CD4-positive, alpha-beta T cell (primary cell): ENCODE results near the gene RNF150. TPM values are rescaled to one million over a fixed set of nuclear protein-coding genes. Genes with fewer than 3 reads are reported as not detected.

Experiments used
- ATAC-seq: fragments of 200-7000 bp; cut with Tn5 transposase; one replicate; pipeline ENCODE4 v1.10.0; 2022; ENCODE audit warnings: mild to moderate bottlenecking; ENCODE audit not compliant: poor library complexity
- CTCF ChIA-PET: fragments of 350-600 bp; sonication (Branson Sonifier 250); formaldehyde crosslinking; loops from one replicate; lab custom pipeline; 2021; ENCODE audit warnings: antibody characterized with exemption, inconsistent platforms; lab: Charles Lee
- POLR2A ChIA-PET: fragments of 350-600 bp; sonication (Branson Sonifier 250); formaldehyde crosslinking; loops from one replicate; lab custom pipeline; 2021; ENCODE audit warnings: antibody characterized with exemption, inconsistent platforms; lab: Charles Lee
- DNase-seq, 14 experiments: peaks; one replicate each; pipeline ENCODE4 v3.0.0-alpha.2; 2013 to 2020; ENCODE audit warnings: mixed read lengths in 2 of 14
- H3K27ac ChIP-seq, 2 donors: one replicate each; pipeline versions ENCODE4 v1.5.1 to v1.7.0; 2013; ENCODE audit warnings: low read length in 2 of 2, low read depth in 1 of 2, mild to moderate bottlenecking in 1 of 2
- H3K27me3 ChIP-seq, 2 experiments: 1 replicate in 1 of 2; 2 replicates in 1 of 2; pipeline versions ENCODE4 v1.6.1 to v1.7.0; 2013; ENCODE audit warnings: low read length in 2 of 2, control low read depth in 1 of 2, mild to moderate bottlenecking in 1 of 2, moderate library complexity in 1 of 2; ENCODE audit not compliant: insufficient read depth in 2 of 2, control insufficient read depth in 1 of 2
- H3K36me3 ChIP-seq: one replicate; pipeline ENCODE4 v1.6.1; 2013; ENCODE audit warnings: low read length, control low read depth; ENCODE audit not compliant: insufficient read depth
- H3K4me1 ChIP-seq: one replicate; pipeline ENCODE4 v1.6.1; 2013; ENCODE audit warnings: low read length, control low read depth; ENCODE audit not compliant: insufficient read depth
- H3K4me3 ChIP-seq: one replicate; pipeline ENCODE4 v1.5.1; 2013; ENCODE audit warnings: mild to moderate bottlenecking, low read length, moderate library complexity
- H3K9me3 ChIP-seq, 2 experiments: 1 replicate in 1 of 2; 2 replicates in 1 of 2; pipeline versions ENCODE4 v1.6.1 to v1.7.0; 2013; ENCODE audit warnings: low read length in 2 of 2, mild to moderate bottlenecking in 2 of 2, control low read depth in 1 of 2, moderate library complexity in 1 of 2; ENCODE audit not compliant: control insufficient read depth in 1 of 2, insufficient read depth in 1 of 2
- H3K27ac Mint-ChIP-seq: one replicate; pipeline ENCODE4 v1.8.0; 2020; ENCODE audit warnings: mixed read lengths
- H3K27me3 Mint-ChIP-seq: one replicate; pipeline ENCODE4 v1.8.0; 2021; ENCODE audit warnings: mixed read lengths
- H3K36me3 Mint-ChIP-seq: one replicate; pipeline ENCODE4 v1.8.0; 2021; ENCODE audit warnings: low read depth, mixed read lengths
- H3K4me1 Mint-ChIP-seq: one replicate; pipeline ENCODE4 v1.8.0; 2021; ENCODE audit warnings: low read depth, mixed read lengths
- H3K4me3 Mint-ChIP-seq: one replicate; pipeline ENCODE4 v1.8.0; 2020; ENCODE audit warnings: mild to moderate bottlenecking, mixed read lengths
- H3K9me3 Mint-ChIP-seq: one replicate; pipeline ENCODE4 v1.8.0; 2020; ENCODE audit warnings: mixed read lengths
- CTCF ChIP-seq: fragments of 200-600 bp; IDR thresholded peaks from one replicate; pipeline ENCODE4 v1.8.0; 2022; ENCODE audit warnings: antibody characterized with exemption, mild to moderate bottlenecking
- intact Hi-C, 2 experiments: fragments of 100-400 bp; cut with DNase I in 1 of 2; cut with micrococcal nuclease in 1 of 2; formaldehyde crosslinking; loops; one replicate each; pipeline versions ENCODE4 v1.15.1 to v1.9.0; 2023 to 2025; cut with DNase I, micrococcal nuclease
- total RNA-seq, 174 experiments: library from RNA in 2 of 174; stranded (reverse) in 2 of 174; gene quantifications; one replicate each; pipeline ENCODE4 v1.2.3 and lab custom pipeline; 2021 to 2026

Gene RNF150
- total RNA-seq, 2 experiments from 2014 or later = not detected

- TF ChIP-seq CTCF = no peak
- CTCF ChIA-PET = no interaction called here
- ATAC-seq = no peak
These were observed 143.3 kb downstream of the RNF150 start for GRCh38 chr4:140989944-140990343.

GRCh38 chr4:140986045-140986444, 147.2 kb downstream of the RNF150 start:
- intact Hi-C loops = no loop called here
- no peaks in the 10 kb centered on the region for H3K27me3 Mint-ChIP-seq

More at GRCh38 chr4:140989944-140990343, 143.3 kb downstream of the RNF150 start:
- no peak overlapping the region for H3K27ac ChIP-seq
- no peak for DNase-seq
- no peaks in the 10 kb centered on the region for H3K36me3 Mint-ChIP-seq
- H3K9me3 ChIP-seq = no peaks in the 10 kb centered on the region
- intact Hi-C loops = no loop called here
- H3K4me1 ChIP-seq = no peaks in the 10 kb centered on the region
- H3K27me3 ChIP-seq = no peaks in the 10 kb centered on the region
- no peak overlapping the region for H3K27ac Mint-ChIP-seq
- no peaks in the 10 kb centered on the region for H3K9me3 Mint-ChIP-seq
- no peak overlapping the region for H3K4me3 ChIP-seq
- no peak overlapping the region for H3K4me3 Mint-ChIP-seq
- POLR2A ChIA-PET = no interaction called here
- H3K36me3 ChIP-seq = no peaks in the 10 kb centered on the region
- H3K4me1 Mint-ChIP-seq = no peaks in the 10 kb centered on the region
- H3K27me3 Mint-ChIP-seq = no peaks in the 10 kb centered on the region

GRCh38 chr4:140982613-140983340, 150.5 kb downstream of the RNF150 start:
- no peak for TF ChIP-seq CTCF
- DNase-seq = no peak
- no peaks in the 10 kb centered on the region for H3K36me3 Mint-ChIP-seq
- H3K27me3 Mint-ChIP-seq = no peaks in the 10 kb centered on the region
- H3K9me3 ChIP-seq = no peaks in the 10 kb centered on the region
- no peaks in the 10 kb centered on the region for H3K4me1 Mint-ChIP-seq
- no peaks in the 10 kb centered on the region for H3K4me1 ChIP-seq
- H3K27ac Mint-ChIP-seq = no peak overlapping the region
- no peaks in the 10 kb centered on the region for H3K36me3 ChIP-seq
- H3K4me3 ChIP-seq = no peak overlapping the region
- H3K4me3 Mint-ChIP-seq = no peak overlapping the region
- intact Hi-C loops = no loop called here
- no peak overlapping the region for H3K27ac ChIP-seq
- ChIA-PET POLR2A (no interaction called here), CTCF (no interaction called here)
- ATAC-seq = no peak
- no peaks in the 10 kb centered on the region for H3K9me3 Mint-ChIP-seq
- no peaks in the 10 kb centered on the region for H3K27me3 ChIP-seq

More at GRCh38 chr4:140986045-140986444, 147.2 kb downstream of the RNF150 start:
- H3K36me3 ChIP-seq = no peaks in the 10 kb centered on the region
- Mint-ChIP-seq H3K4me1 (no peaks in the 10 kb centered on the region), H3K4me3 (no peak overlapping the region), H3K9me3 (no peaks in the 10 kb centered on the region), H3K27ac (no peak overlapping the region), H3K36me3 (no peaks in the 10 kb centered on the region)
- no peaks in the 10 kb centered on the region for H3K27me3 ChIP-seq
- ChIA-PET POLR2A (no interaction called here), CTCF (no interaction called here)
- no peak for TF ChIP-seq CTCF
- no peak overlapping the region for H3K27ac ChIP-seq
- DNase-seq (no peak), ATAC-seq (no peak)
- H3K4me3 ChIP-seq = no peak overlapping the region
- no peaks in the 10 kb centered on the region for H3K4me1 ChIP-seq
- no peaks in the 10 kb centered on the region for H3K9me3 ChIP-seq
